Measurements from ENCODE around the gene WWP2. TPM values are rescaled to one million over a fixed set of nuclear protein-coding genes. Genes with fewer than 3 reads are reported as not detected.
"Not testable (repeated sequence)": the region's sequence is repeated elsewhere in the genome, so short reads cannot be mapped to it uniquely, and the experiment has no call there.

WWP2 gene
- 10 to 100 TPM; 12.5 to 17.3 (median 15.3) TPM for polyA plus RNA-seq (ENCODE audit: insufficient read length in 10 of 10)
- long read RNA-seq, donor 1, partial matches to known transcripts, result 0 of 3 reads
- long read RNA-seq, donor 1, other reads (novel, unspliced or antisense), result 0 of 3 reads
- long read RNA-seq, donor 2, result 0 reads
- long read RNA-seq, donor 3, result 0 reads
- long read RNA-seq, donor 4, partial matches to known transcripts, result 0 of 1 reads
- long read RNA-seq, donor 4, other reads (novel, unspliced or antisense), result 0 of 1 reads
- long read RNA-seq, donor 5, partial matches to known transcripts, result 17 of 17 reads
- long read RNA-seq, donor 5, other reads (novel, unspliced or antisense), result 0 of 17 reads
- long read RNA-seq, donor 6, full-length matches to known transcripts, result 3 of 3 reads
- long read RNA-seq, donor 6, partial matches to known transcripts, result 0 of 3 reads
- long read RNA-seq, donor 6, other reads (novel, unspliced or antisense), result 0 of 3 reads
- long read RNA-seq, donor 7, result 0 reads
- long read RNA-seq, donor 8, partial matches to known transcripts, result 0 of 1 reads
- long read RNA-seq, donor 8, other reads (novel, unspliced or antisense), result 0 of 1 reads
- long read RNA-seq, donor 9, result 0 reads

GRCh38 chr16:69761983-69762813 is at the start of gene WWP2:
TSS of gene WWP2 (plus strand) at chr16:69762332. CDS start at chr16:69787011, 24,679 bp downstream.
- DNase-seq, result peak; percentile 60 to 88 (median 85)

DNA sequence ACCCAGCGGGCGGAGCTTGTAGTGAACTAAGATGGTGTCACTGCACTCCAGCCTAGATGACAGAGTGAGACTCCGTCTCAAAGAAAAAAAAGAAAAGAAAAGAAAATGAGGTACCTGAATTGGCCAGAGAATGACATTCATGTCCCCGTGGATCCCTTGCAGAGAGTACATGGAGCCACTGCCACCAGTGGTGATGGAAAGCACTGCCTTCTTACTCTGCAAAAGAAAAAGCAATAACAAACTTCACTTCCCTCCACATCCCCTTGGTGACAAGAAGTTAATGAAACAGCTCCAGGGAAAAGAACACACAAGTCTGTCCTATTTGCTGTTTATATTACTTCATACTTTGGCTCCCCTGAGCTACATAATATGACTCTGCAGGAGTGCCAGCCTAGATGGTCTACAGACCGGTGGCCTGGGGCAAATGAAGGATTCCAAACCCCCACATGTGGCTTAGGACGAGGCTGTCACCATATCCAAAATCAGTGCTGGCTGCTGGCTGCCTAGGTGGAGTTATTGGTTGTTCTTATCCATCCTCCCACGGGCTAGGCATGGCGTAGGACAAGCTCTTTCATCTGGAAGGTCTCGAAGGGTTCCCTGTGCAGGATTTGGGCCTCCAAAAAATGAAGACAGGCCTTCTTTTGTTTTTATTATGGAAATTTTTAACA is 49.1 kb upstream of the WWP2 start:
- no peak for DNase-seq

- DNase-seq, result no peak
Measured at GRCh38 chr16:69717066-69717465, 45.1 kb upstream of the WWP2 start.

GRCh38 chr16:69718111-69718764 is 43.9 kb upstream of the WWP2 start:
- DNase-seq, result no peak

- no peak for DNase-seq
Measured at GRCh38 chr16:69720822-69721430, 41.2 kb upstream of the WWP2 start.

DNA sequence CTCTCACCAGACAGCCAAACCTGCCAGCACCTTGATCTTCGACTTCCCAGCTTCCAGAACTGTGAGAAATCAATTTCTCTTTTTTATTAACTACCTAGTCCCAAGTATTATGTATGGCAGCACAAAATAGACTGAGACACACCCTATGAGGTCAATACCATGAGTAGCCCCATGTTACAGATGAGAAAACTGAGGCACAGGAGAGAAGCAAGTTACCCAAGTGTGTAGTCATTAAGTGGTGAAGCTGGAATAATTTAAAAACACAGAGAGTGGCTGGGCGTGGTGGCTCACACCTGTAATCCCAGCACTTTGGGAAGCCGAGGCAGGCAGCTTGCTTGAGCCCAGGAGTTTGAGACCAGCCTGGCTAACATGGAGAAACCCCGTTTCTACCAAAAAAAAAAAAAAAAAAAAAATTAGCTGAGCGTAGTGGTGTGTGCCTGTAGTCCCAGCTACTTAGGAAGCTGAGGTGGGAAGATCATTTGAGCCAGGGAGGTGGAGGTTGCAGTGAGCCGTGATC is 40.6 kb upstream of the WWP2 start:
- no peak for DNase-seq

- DNase-seq, result no peak
Measured at GRCh38 chr16:69724414-69724873, 37.7 kb upstream of the WWP2 start.

DNA sequence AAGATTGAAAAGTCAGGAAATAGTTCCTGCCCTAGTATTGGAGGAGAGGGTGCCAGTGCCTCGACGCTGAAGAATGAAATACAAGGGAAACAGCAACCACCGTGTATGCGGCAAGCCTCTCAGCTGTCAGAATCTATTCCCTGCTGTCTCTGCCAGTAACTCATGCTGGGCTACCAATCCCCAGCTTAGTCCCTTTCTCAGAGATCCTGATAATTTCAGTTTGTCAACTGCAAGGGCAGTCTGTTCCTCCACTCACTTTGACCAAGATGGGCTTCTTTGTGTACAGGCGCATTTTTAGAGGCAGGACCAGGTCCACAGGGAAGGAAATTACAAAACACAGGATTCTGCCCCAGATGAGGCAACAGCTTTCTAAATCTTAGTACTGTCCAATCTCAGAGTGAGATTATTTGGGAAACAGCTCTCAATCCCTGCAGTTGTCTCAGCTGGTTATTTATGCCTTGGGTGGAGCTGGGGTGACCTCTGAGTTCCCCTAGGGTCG is 37.1 kb upstream of the WWP2 start:
- DNase-seq, result no peak

GRCh38 chr16:69725480-69726312 is 36.4 kb upstream of the WWP2 start:
- no peak for DNase-seq

- DNase-seq, result peak; percentile 83 to 94 (median 91)
Measured at GRCh38 chr16:69726313-69727060, 35.6 kb upstream of the WWP2 start, which contains the start of gene NQO1. TSS of gene NQO1 (minus strand) at chr16:69726560. CDS start at chr16:69726439, 121 bp downstream.

DNA sequence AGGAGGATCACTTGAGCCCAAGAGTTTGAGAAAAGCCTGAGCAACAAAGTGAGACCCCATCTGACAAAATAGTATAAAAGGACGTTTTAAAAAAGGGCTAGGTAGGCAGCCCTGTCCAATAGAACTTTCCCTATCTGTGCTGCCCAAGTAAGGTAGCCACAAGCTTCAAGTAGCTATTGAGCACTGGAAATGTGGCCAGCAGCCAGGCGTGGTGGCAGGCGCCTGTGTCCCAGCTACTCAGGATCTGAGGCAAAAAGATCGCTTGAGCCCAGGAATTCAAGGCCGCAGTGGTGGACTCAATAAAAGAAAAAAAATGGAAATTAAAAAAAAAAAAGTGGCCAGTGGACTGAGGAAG is 34.2 kb upstream of the WWP2 start:
- DNase-seq, result no peak

DNA sequence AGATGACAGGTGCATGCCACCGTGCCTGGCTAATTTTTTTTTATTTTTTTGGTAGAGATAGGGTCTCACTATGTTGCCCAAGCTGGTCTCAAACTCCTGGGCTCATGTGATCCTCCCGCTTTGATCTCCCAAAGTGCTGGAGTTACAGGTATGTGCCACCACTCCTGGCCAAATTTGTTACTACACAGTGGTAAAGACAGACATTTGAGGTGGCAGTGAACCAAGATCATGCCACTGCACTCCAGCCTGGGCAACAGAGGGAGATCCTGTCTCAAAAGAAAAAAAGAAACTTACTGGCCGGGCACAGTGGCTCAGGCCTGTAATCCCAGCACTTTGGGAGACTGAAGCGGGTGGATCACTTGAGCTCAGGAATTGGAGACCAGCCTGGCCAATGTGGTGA is 33.1 kb upstream of the WWP2 start:
- DNase-seq, result not testable (repeated sequence)

- not testable (repeated sequence) for DNase-seq
Measured at GRCh38 chr16:69731280-69731679, 30.9 kb upstream of the WWP2 start.

- DNase-seq, result no peak
Measured at GRCh38 chr16:69732101-69732500, 30.0 kb upstream of the WWP2 start.

DNA sequence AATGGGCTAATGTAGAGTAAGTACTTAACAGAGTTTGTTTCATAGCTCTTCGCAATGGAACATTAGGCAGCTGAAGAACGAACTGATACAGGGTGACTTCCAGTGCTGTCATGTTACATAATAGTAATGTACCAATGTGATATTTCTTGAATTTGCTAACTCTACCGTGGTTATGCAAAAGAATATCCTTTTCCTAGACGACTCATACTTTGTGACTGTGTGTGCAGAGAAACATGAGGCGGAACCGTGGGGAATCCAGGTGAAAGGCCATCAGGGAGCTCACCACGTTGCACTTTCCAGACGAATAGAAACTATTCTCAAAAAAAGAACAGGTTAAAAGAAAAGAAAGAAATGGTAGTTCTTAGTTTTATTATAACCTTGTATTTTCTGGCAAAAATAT is 20.6 kb upstream of the WWP2 start:
- DNase-seq, result no peak

GRCh38 chr16:69741951-69742904 is 19.9 kb upstream of the WWP2 start:
- DNase-seq, result peak in 1 of 3 donors; percentile 47
